HepG2 (cell line): ENCODE results near the gene PHB1. TPM values are rescaled to one million over a fixed set of nuclear protein-coding genes. Genes with fewer than 3 reads are reported as not detected.

Source experiments
- ATAD3A ChIP-seq: sonication (generic); formaldehyde crosslinking; IDR thresholded peaks from 2 replicates; pipeline ENCODE4 v1.4.0; 2020; ENCODE audit warnings: missing genetic modification reagents
- HIVEP1 ChIP-seq: sonication (generic); formaldehyde crosslinking; IDR thresholded peaks from 2 replicates; pipeline ENCODE4 v1.4.0; 2020; ENCODE audit warnings: mild to moderate bottlenecking, missing genetic modification reagents
- NFKBIZ ChIP-seq: IDR thresholded peaks from 2 replicates; pipeline ENCODE4 v1.6.1; 2018; ENCODE audit warnings: missing genetic modification reagents, missing compliant biosample characterization
- PHB2 ChIP-seq: fragments of 450-650 bp; IDR thresholded peaks from 2 replicates; pipeline ENCODE4 v1.6.1; 2018; ENCODE audit not compliant: partially characterized antibody
- PHF8 ChIP-seq: sonication (generic); formaldehyde crosslinking; IDR thresholded peaks from 2 replicates; pipeline ENCODE4 v1.5.0; 2020; ENCODE audit warnings: missing genetic modification reagents
- POLR2A ChIP-seq, 2 experiments: IDR thresholded peaks; 2 replicates each; pipeline ENCODE4 v1.6.1; 2011; ENCODE audit warnings: low read depth in 2 of 2, low read length in 2 of 2, mild to moderate bottlenecking in 1 of 2, moderate library complexity in 1 of 2; ENCODE audit not compliant: insufficient read depth in 1 of 2
- RORA ChIP-seq: sonication (generic); formaldehyde crosslinking; IDR thresholded peaks from 2 replicates; pipeline ENCODE4 v1.5.0; 2020; ENCODE audit warnings: mild to moderate bottlenecking, missing genetic modification reagents, moderate library complexity
- SAFB2 ChIP-seq: sonication (generic); formaldehyde crosslinking; IDR thresholded peaks from 2 replicates; pipeline ENCODE4 v1.5.1; 2020; ENCODE audit warnings: missing genetic modification reagents, low read depth, mild to moderate bottlenecking, borderline replicate concordance
- ZBTB1 ChIP-seq: sonication (generic); formaldehyde crosslinking; IDR thresholded peaks from 2 replicates; pipeline ENCODE4 v1.4.0; 2020; ENCODE audit warnings: missing genetic modification reagents, borderline replicate concordance
- ZNF121 ChIP-seq: sonication (generic); formaldehyde crosslinking; IDR thresholded peaks from 2 replicates; pipeline ENCODE4 v1.5.0; 2020; ENCODE audit warnings: mild to moderate bottlenecking, missing genetic modification reagents
- ZNF136 ChIP-seq: sonication (generic); formaldehyde crosslinking; IDR thresholded peaks from 2 replicates; pipeline ENCODE4 v1.8.1; 2022; ENCODE audit warnings: low read depth, mild to moderate bottlenecking, moderate library complexity, missing genetic modification reagents
- ZNF605 ChIP-seq: sonication (generic); formaldehyde crosslinking; IDR thresholded peaks from 2 replicates; pipeline ENCODE4 v1.8.0; 2022; ENCODE audit warnings: mild to moderate bottlenecking, missing genetic modification reagents
- ZNF766 ChIP-seq: sonication (generic); formaldehyde crosslinking; IDR thresholded peaks from 2 replicates; pipeline ENCODE4 v1.5.0; 2020; ENCODE audit warnings: missing genetic modification reagents, borderline replicate concordance
- polyA plus RNA-seq, 8 experiments: library from polyadenylated mRNA; depleted of rRNA in 3 of 8; stranded (reverse) in 7 of 8; unstranded in 1 of 8; fragments of >200 nt; fragmentation: Illumina TruSeq in 4 of 8; extraction: Trizol in 4 of 8; gene quantifications; 2 replicates each; pipeline versions ENCODE4 v1.2.1 to v1.2.3, GENCODE V29; 2011 to 2016; ENCODE audit warnings: low read depth in 4 of 8, missing spikeins in 1 of 8, mixed read lengths in 1 of 8; ENCODE audit not compliant: insufficient read depth in 1 of 8
- total RNA-seq, 5 experiments: library from RNA; depleted of rRNA; stranded (reverse); fragments of >200 nt; fragmentation: Illumina TruSeq; extraction: Trizol; gene quantifications; 2 replicates each; pipeline ENCODE4 v1.2.3, GENCODE V29; 2016; ENCODE audit warnings: low read depth in 1 of 5
- TF ChIP-seq, protein P1 (sequence below): sonication (generic); formaldehyde crosslinking; IDR thresholded peaks from 2 replicates; pipeline ENCODE4 v1.5.0; 2020; ENCODE audit warnings: mild to moderate bottlenecking, missing genetic modification reagents
- TF ChIP-seq, protein P2 (sequence below): sonication (generic); formaldehyde crosslinking; IDR thresholded peaks from 2 replicates; pipeline ENCODE4 v1.4.0; 2020; ENCODE audit warnings: low read depth, mild to moderate bottlenecking, missing genetic modification reagents
- TF ChIP-seq, protein P3 (sequence below): sonication (generic); formaldehyde crosslinking; IDR thresholded peaks from 2 replicates; pipeline ENCODE4 v1.5.1; 2020; ENCODE audit warnings: missing genetic modification reagents, mild to moderate bottlenecking, borderline replicate concordance
- TF ChIP-seq, protein P4 (sequence below): sonication (generic); formaldehyde crosslinking; IDR thresholded peaks from 2 replicates; pipeline ENCODE4 v1.4.0; 2020; ENCODE audit warnings: missing genetic modification reagents, borderline replicate concordance

Gene PHB1
- total and polyA plus RNA-seq, 2 of the 13 experiments (the other 11 are each of a cell fraction or from before 2014, with no cell fraction given) = 515 to 688 TPM

DNA sequence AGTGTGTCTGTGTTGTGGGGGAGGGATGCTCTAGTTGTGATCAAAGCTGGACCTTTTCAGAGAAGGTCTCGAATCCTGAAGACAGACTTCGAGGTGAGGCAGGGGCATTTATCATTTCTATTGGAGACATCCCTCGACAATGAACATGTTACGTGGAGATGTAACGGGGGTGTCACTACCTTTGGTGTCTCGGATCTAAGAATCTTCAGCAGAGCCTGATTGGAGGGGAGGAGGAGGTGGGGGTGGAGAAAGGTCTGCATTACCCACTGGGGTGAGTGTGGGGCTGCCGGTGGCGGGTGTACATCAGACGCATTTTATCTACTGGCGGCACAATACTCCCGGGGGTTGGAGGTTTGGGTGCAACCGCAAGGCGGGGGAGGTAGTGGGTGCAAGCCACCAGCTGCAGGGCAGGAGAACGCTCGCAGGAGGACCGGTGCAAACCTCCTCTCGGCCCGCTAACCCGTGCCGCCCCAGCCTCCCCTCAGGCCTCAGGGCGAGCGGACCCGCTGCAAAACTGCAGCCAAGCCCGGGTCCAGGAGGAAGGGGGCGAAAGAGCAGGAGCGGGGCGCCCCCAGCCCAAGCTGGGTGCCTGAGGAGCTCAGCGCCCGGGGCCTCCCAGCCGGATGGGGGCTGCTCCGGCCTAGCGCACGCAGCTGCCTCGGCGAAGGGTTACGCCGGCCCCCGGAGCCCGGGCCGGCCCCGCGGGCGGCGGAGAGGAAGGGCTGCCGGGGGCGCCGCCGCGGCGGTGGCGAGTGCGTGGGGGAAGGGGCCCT is 53.4 kb downstream of the PHB1 start (continued):
- no peak for TF ChIP-seq ZBTB1 (CRISPR knock-in tag)
- 0 out of 2 replicates have a peak, but pooled peaks have one; percentile 64 for TF ChIP-seq ZNF136 (CRISPR knock-in tag)
- TF ChIP-seq POLR2A (IDR thresholded peaks at IDR 0.05; ENCODE audit: insufficient read depth in 1 of 2, low read depth in 2 of 2, low read length in 2 of 2) = peak; percentile 42 to 58; a peak in 3 of 4 replicates
- TF ChIP-seq, protein P1, sequence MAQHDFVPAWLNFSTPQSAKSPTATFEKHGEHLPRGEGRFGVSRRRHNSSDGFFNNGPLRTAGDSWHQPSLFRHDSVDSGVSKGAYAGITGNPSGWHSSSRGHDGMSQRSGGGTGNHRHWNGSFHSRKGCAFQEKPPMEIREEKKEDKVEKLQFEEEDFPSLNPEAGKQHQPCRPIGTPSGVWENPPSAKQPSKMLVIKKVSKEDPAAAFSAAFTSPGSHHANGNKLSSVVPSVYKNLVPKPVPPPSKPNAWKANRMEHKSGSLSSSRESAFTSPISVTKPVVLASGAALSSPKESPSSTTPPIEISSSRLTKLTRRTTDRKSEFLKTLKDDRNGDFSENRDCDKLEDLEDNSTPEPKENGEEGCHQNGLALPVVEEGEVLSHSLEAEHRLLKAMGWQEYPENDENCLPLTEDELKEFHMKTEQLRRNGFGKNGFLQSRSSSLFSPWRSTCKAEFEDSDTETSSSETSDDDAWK (CRISPR knock-in tag) = no peak
- TF ChIP-seq NFKBIZ = 0 out of 2 replicates have a peak, but pooled peaks have one; percentile 24
- TF ChIP-seq, protein P2, sequence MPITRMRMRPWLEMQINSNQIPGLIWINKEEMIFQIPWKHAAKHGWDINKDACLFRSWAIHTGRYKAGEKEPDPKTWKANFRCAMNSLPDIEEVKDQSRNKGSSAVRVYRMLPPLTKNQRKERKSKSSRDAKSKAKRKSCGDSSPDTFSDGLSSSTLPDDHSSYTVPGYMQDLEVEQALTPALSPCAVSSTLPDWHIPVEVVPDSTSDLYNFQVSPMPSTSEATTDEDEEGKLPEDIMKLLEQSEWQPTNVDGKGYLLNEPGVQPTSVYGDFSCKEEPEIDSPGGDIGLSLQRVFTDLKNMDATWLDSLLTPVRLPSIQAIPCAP (CRISPR knock-in tag) = no peak
- 0 out of 2 replicates have a peak, but pooled peaks have one; percentile 84 for TF ChIP-seq SAFB2 (CRISPR knock-in tag)
- TF ChIP-seq ZNF605 (CRISPR knock-in tag) = peak; percentile 34; the same call in 1 of the 2 replicates
- TF ChIP-seq ATAD3A = no peak
- no peak for TF ChIP-seq RORA (CRISPR knock-in tag)
- TF ChIP-seq PHB2 = no peak
- TF ChIP-seq, protein P3, sequence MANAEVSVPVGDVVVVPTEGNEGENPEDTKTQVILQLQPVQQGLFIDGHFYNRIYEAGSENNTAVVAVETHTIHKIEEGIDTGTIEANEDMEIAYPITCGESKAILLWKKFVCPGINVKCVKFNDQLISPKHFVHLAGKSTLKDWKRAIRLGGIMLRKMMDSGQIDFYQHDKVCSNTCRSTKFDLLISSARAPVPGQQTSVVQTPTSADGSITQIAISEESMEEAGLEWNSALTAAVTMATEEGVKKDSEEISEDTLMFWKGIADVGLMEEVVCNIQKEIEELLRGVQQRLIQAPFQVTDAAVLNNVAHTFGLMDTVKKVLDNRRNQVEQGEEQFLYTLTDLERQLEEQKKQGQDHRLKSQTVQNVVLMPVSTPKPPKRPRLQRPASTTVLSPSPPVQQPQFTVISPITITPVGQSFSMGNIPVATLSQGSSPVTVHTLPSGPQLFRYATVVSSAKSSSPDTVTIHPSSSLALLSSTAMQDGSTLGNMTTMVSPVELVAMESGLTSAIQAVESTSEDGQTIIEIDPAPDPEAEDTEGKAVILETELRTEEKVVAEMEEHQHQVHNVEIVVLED = 0 out of 2 replicates have a peak, but pooled peaks have one; percentile 53
- TF ChIP-seq, protein P4, sequence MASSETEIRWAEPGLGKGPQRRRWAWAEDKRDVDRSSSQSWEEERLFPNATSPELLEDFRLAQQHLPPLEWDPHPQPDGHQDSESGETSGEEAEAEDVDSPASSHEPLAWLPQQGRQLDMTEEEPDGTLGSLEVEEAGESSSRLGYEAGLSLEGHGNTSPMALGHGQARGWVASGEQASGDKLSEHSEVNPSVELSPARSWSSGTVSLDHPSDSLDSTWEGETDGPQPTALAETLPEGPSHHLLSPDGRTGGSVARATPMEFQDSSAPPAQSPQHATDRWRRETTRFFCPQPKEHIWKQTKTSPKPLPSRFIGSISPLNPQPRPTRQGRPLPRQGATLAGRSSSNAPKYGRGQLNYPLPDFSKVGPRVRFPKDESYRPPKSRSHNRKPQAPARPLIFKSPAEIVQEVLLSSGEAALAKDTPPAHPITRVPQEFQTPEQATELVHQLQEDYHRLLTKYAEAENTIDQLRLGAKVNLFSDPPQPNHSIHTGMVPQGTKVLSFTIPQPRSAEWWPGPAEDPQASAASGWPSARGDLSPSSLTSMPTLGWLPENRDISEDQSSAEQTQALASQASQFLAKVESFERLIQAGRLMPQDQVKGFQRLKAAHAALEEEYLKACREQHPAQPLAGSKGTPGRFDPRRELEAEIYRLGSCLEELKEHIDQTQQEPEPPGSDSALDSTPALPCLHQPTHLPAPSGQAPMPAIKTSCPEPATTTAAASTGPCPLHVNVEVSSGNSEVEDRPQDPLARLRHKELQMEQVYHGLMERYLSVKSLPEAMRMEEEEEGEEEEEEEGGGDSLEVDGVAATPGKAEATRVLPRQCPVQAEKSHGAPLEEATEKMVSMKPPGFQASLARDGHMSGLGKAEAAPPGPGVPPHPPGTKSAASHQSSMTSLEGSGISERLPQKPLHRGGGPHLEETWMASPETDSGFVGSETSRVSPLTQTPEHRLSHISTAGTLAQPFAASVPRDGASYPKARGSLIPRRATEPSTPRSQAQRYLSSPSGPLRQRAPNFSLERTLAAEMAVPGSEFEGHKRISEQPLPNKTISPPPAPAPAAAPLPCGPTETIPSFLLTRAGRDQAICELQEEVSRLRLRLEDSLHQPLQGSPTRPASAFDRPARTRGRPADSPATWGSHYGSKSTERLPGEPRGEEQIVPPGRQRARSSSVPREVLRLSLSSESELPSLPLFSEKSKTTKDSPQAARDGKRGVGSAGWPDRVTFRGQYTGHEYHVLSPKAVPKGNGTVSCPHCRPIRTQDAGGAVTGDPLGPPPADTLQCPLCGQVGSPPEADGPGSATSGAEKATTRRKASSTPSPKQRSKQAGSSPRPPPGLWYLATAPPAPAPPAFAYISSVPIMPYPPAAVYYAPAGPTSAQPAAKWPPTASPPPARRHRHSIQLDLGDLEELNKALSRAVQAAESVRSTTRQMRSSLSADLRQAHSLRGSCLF = no peak
- no peak for TF ChIP-seq ZNF766
- TF ChIP-seq ZNF121 (CRISPR knock-in tag) = peak; percentile 18; the same call in 1 of the 2 replicates
- TF ChIP-seq HIVEP1 (CRISPR knock-in tag) = peak; percentile 57; the same call in 1 of the 2 replicates
- TF ChIP-seq PHF8 (CRISPR knock-in tag) = peak; percentile 93
